Epithelial cell of esophagus (primary cell): ENCODE results near the gene SLC25A14.
A peak's percentile ranks its signal among the peaks of the same experiment; 100 is the strongest.

Experiments
- DNase-seq: peaks from one replicate; pipeline ENCODE4 v3.0.0; 2010; ENCODE audit warnings: low read depth
- H3K4me3 ChIP-seq: 2 replicates; pipeline ENCODE4 v1.5.1; 2011; ENCODE audit warnings: mild to moderate bottlenecking, low read length, control low read depth
- TF ChIP-seq, protein P1 (sequence below): IDR thresholded peaks from 2 replicates; pipeline ENCODE4 v1.5.1; 2011; ENCODE audit warnings: low read depth, mild to moderate bottlenecking, low read length, control low read depth, inconsistent platforms; ENCODE audit not compliant: insufficient read depth; ENCODE audit errors: missing control alignments

The SLC25A14 gene, protein sequence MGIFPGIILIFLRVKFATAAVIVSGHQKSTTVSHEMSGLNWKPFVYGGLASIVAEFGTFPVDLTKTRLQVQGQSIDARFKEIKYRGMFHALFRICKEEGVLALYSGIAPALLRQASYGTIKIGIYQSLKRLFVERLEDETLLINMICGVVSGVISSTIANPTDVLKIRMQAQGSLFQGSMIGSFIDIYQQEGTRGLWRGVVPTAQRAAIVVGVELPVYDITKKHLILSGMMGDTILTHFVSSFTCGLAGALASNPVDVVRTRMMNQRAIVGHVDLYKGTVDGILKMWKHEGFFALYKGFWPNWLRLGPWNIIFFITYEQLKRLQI

DNA sequence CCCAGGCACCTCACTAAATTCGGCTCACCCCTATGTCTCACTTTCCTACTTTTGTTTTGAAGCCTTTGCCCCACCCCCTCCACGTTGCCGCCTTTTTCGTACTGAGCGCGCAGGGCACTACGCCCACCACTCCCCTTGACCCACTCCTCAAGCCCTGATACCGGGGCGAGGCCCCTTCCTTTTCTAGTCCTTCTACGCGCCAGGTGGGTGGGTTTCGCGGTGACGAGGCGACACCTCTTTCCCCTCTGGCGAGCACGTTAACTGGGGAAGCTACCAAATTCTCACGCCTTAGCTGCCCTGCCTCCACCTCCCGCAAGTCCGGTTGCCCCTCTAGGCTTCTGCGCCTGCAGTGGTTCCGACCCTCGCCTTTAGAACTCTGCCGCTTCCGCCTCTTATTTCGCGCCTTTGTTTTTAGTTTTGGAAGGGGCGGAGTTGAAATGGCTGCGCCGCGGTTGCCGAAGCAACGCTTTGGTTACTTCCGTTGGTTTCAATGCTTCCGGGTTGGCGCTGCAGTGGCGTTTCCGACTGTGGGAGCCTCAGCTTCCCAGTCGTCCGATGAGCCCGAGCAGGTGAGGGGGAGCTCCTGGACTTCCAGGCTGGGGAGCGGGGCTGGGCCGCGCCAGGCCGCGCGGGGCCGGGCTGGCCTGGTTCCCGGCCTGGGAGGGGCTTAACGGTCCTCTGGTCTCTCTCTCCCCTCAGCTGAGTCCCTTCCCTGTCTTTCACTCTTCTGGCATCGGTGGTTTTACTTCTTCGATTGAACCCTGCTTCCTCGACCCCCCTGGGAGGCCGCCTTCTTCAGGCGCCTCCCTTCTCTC lies at the start of gene SLC25A14:
SLC25A14 (plus strand) TSS at position 512 of the 815 bp plus-strand sequence. CDS start 360 bp downstream, outside the sequence.
- peak within 1 kb of the TSS; percentile 75 for H3K4me3 ChIP-seq
- TF ChIP-seq, protein P1, sequence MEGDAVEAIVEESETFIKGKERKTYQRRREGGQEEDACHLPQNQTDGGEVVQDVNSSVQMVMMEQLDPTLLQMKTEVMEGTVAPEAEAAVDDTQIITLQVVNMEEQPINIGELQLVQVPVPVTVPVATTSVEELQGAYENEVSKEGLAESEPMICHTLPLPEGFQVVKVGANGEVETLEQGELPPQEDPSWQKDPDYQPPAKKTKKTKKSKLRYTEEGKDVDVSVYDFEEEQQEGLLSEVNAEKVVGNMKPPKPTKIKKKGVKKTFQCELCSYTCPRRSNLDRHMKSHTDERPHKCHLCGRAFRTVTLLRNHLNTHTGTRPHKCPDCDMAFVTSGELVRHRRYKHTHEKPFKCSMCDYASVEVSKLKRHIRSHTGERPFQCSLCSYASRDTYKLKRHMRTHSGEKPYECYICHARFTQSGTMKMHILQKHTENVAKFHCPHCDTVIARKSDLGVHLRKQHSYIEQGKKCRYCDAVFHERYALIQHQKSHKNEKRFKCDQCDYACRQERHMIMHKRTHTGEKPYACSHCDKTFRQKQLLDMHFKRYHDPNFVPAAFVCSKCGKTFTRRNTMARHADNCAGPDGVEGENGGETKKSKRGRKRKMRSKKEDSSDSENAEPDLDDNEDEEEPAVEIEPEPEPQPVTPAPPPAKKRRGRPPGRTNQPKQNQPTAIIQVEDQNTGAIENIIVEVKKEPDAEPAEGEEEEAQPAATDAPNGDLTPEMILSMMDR, result no peak
- peak; percentile 75 for DNase-seq

DNA sequence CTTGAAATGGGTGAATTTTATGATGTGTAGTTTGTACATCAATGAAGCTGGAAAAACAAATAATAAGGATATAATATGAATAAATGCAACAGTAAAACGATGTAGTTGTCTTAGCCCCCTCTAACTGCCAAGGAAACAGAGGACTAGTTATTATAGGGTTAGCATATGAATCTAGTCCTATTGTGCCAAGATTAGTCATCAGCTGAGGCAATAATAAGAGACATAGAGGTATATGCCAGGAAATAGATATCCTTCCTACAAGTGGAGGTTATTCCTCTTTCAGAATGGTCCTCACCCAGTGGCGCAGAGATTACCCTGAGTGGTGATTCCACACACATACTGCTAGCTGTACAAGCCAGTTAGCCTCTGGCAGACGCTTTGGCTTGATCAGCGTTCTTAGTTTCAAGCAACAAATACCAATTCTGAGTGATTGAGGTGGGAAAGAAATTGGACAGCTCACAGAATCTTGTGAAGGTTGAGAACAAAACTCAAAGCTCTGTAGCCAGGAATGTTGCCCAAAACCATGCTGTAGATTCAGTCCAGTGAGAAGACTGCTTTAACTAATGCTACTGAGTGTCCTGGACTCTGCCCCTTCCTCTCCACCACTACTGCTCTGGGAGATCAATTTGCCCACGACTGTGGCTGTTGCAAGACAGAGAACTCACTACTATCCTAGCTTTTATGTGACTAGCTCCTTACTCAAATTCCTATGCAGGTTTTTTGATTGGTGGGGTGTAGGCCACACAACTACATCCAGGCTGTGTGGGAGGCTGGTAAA lies 44.0 kb upstream of the SLC25A14 start:
- DNase-seq, result peak; percentile 36
- TF ChIP-seq, protein P1, result no peak
- H3K4me3 ChIP-seq, result no peak overlapping the region

DNA sequence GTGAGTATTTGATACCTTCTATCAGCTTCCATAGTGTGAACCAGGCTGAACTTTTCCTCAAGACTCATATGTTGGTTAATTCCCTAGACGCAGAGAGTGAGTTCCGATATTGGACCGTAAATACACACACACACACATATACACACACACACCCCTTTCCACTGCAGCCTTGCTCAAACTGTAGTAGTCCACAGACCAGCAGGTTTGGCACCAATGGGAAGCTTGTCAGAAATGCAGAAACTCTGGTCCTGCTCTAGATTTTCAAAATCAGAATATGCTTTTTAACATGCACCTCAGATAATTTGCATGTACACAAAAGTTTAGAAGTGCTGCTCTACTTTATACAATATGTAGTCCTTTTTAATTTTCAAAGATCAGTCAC lies 43.4 kb upstream of the SLC25A14 start:
- H3K4me3 ChIP-seq, result no peak overlapping the region
- TF ChIP-seq, protein P1, result no peak
- no peak for DNase-seq

DNA sequence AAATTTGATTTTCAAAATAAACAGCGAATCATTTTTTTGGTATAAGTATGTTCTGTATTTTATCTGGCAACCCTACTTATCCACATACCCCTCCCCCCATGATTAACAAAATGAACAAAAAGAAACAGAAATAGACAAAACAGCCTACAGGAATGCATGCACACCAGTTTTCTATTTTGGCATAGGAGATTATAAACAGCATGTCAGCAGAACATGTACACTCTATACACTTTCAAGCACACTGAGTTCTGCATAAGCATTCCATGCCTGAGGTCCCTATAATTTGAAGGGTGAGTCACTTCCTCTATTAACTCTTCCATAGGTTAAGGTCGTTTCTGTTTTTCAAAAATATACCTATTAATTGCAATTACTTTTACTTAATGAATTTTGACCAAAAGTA lies 43.0 kb upstream of the SLC25A14 start:
- TF ChIP-seq, protein P1, result no peak
- DNase-seq, result peak; percentile 18

DNA sequence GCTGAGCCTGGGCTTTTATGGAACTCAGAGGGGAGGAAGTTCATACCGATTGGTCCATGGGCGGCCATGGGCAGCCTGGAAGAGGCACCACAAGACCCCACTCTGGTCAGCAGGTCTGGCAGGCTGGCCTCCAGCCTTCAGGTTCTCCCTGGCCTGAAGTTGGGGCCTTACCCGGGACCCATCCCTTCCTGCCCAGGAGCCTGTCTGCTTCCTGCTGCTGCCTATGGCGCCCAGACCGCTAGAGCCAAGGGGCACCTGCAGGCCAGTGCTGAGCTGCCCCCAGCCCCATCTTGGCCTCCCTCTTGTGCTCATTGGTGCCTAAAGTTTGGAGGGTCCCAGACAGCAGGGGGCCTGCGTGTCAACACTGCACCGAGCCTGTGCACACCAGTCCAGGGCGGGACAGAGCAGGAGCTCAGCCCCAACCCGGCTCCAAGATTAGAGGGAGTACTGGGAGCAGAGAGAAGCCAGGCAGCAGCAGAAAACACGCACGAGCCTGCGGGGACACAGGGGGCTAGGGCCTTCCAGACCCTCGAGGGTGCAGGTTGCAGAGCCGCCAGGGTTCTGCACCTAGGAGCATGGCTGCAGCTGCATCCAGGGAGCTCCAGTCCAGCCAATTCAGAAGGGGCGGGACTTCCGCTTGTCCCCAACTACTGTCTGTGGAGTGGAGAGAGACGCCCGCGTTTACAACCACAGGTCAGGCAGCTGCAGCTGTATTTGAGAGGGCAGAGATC lies 40.3 kb upstream of the SLC25A14 start:
- TF ChIP-seq, protein P1, result no peak
- DNase-seq, result no peak
- H3K4me3 ChIP-seq, result no peak overlapping the region

More for the DNA sequence above, 43.0 kb upstream of the SLC25A14 start:
- no peak overlapping the region for H3K4me3 ChIP-seq

DNA sequence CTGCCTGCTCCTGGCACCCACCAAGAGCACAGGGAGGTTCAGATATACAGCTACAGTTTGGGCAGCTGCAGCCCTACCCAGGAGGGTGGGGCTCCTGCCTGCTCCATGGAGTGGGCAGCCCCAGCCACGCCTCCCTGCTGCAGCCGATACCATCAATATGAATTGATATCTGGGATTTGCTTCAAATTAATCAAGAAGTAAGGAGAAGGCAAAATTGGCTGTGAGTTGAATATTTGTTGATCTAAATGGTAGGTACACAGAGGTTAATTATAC lies 39.8 kb upstream of the SLC25A14 start:
- DNase-seq, result no peak
- H3K4me3 ChIP-seq, result no peak overlapping the region
- TF ChIP-seq, protein P1, result no peak
